SK-N-SH (cell line): ENCODE data around the gene DMKN. TPM values are rescaled to one million over a fixed set of nuclear protein-coding genes. Genes with fewer than 3 reads are reported as not detected.

Experiments used
- CTCF ChIA-PET: fragments of 300-600, 350-600 bp; formaldehyde crosslinking; extraction: SDS; loops from one replicate; lab custom pipeline; 2021; lab: Yijun Ruan, JAX
- POLR2A ChIA-PET: fragments of 350-600 bp; sonication (Branson Sonifier 250); formaldehyde crosslinking; extraction: SDS; loops from one replicate; lab custom pipeline; 2020; ENCODE audit warnings: antibody characterized with exemption, inconsistent platforms; lab: Yijun Ruan, JAX
- DNase-seq: peaks from one replicate; pipeline ENCODE4 v3.0.0; 2012
- H2AFZ ChIP-seq: fragments of 200-600 bp; sonication (generic); 2 replicates; pipeline ENCODE4 v1.8.1; 2016; ENCODE audit warnings: antibody characterized with exemption, mild to moderate bottlenecking, low read depth
- H3F3A ChIP-seq: fragments of 200-600 bp; sonication (generic); replicated peaks from 2 replicates; pipeline ENCODE3; 2016; ENCODE audit warnings: antibody characterized with exemption, mild to moderate bottlenecking; ENCODE audit not compliant: insufficient read depth
- H3K27ac ChIP-seq, 2 experiments: fragments of 200-500 bp in 1 of 2; fragments of 200-600 bp in 1 of 2; sonication (Bioruptor generic) in 1 of 2; sonication (generic), shearing (Covaris generic) in 1 of 2; 2 replicates each; pipeline versions ENCODE4 v1.5.1 to v1.6.1; 2014 to 2016; ENCODE audit warnings: low read depth in 2 of 2, inconsistent platforms in 1 of 2, low read length in 1 of 2, mild to moderate bottlenecking in 1 of 2, mixed read lengths in 1 of 2
- H3K27me3 ChIP-seq: fragments of 200-600 bp; sonication (generic), shearing (Covaris generic); 2 replicates; pipeline ENCODE4 v1.6.1; 2016; ENCODE audit warnings: mixed run types; ENCODE audit not compliant: insufficient read depth
- H3K36me3 ChIP-seq, 2 experiments: fragments of 200-500 bp in 1 of 2; fragments of 200-600 bp in 1 of 2; sonication (Bioruptor generic) in 1 of 2; sonication (generic) in 1 of 2; replicated peaks in 1 of 2; 2 replicates each; pipeline versions ENCODE3 to v1.5.1; 2014 to 2016; ENCODE audit warnings: low read length in 1 of 2, mild to moderate bottlenecking in 1 of 2; ENCODE audit not compliant: insufficient read depth in 2 of 2, control insufficient read depth in 1 of 2
- H3K4me1 ChIP-seq, 2 experiments: fragments of 200-500 bp in 1 of 2; fragments of 200-600 bp in 1 of 2; sonication (Bioruptor generic) in 1 of 2; sonication (generic), shearing (Covaris generic) in 1 of 2; 2 replicates each; pipeline versions ENCODE4 v1.5.1 to v1.6.1; 2014 to 2016; ENCODE audit warnings: low read depth in 1 of 2, low read length in 1 of 2, mixed run types in 1 of 2; ENCODE audit not compliant: insufficient read depth in 2 of 2, control insufficient read depth in 1 of 2
- H3K4me2 ChIP-seq: fragments of 200-600 bp; sonication (generic), shearing (Covaris generic); 2 replicates; pipeline ENCODE4 v1.6.1; 2017; ENCODE audit warnings: mixed run types
- H3K4me3 ChIP-seq, 2 experiments: fragments of 200-500 bp in 1 of 2; fragments of 200-600 bp in 1 of 2; sonication (Bioruptor generic) in 1 of 2; sonication (generic), shearing (Covaris generic) in 1 of 2; 2 replicates each; pipeline versions ENCODE4 v1.5.1 to v1.8.1; 2014 to 2016; ENCODE audit warnings: low read depth in 2 of 2, inconsistent platforms in 1 of 2, low read length in 1 of 2, mild to moderate bottlenecking in 1 of 2, mixed read lengths in 1 of 2, moderate library complexity in 1 of 2
- H3K79me2 ChIP-seq: fragments of 200-600 bp; sonication (generic); 2 replicates; pipeline ENCODE4 v1.8.1; 2017; ENCODE audit warnings: mild to moderate bottlenecking; ENCODE audit not compliant: insufficient read depth
- H3K9ac ChIP-seq: fragments of 200-600 bp; sonication (generic); 2 replicates; pipeline ENCODE4 v1.6.1; 2017; ENCODE audit warnings: mixed run types
- H3K9me2 ChIP-seq: fragments of 200-600 bp; sonication (generic); 2 replicates; pipeline ENCODE4 v1.6.1; 2017; ENCODE audit warnings: mixed run types
- H3K9me3 ChIP-seq: fragments of 200-600 bp; sonication (generic); 2 replicates; pipeline ENCODE4 v1.6.1; 2017; ENCODE audit warnings: mixed run types, mild to moderate bottlenecking, moderate library complexity
- H4K20me1 ChIP-seq: fragments of 200-600 bp; sonication (generic); 2 replicates; pipeline ENCODE4 v1.6.1; 2017; ENCODE audit warnings: mild to moderate bottlenecking, mixed run types; ENCODE audit not compliant: insufficient read depth
- CHD2 ChIP-seq: fragments of 150-350 bp; IDR thresholded peaks from 2 replicates; pipeline ENCODE4 v1.6.1; 2018; ENCODE audit warnings: low read length; ENCODE audit not compliant: partially characterized antibody
- CTCF ChIP-seq: fragments of 200-600 bp; sonication (generic); IDR thresholded peaks from 2 replicates; pipeline ENCODE4 v1.6.1; 2017; ENCODE audit warnings: antibody characterized with exemption, mild to moderate bottlenecking, moderate library complexity
- FOSL2 ChIP-seq: IDR thresholded peaks from 2 replicates; pipeline ENCODE4 v1.4.0; 2012; ENCODE audit warnings: low read depth, mild to moderate bottlenecking, moderate library complexity, borderline replicate concordance
- GATA2 ChIP-seq: sonication (generic); formaldehyde crosslinking; IDR thresholded peaks from 2 replicates; pipeline ENCODE4 v1.5.0; 2020; ENCODE audit warnings: mild to moderate bottlenecking, missing genetic modification reagents
- IRF3 ChIP-seq: fragments of 150-350 bp; IDR thresholded peaks from 2 replicates; pipeline ENCODE4 v1.6.1; 2016; ENCODE audit warnings: mild to moderate bottlenecking, low read depth, low read length
- NRF1 ChIP-seq: IDR thresholded peaks from 2 replicates; pipeline ENCODE4 v1.6.1; 2012; ENCODE audit warnings: low read depth, mild to moderate bottlenecking, low read length
- PBX3 ChIP-seq: IDR thresholded peaks from 2 replicates; pipeline ENCODE4; 2012
- POLR2AphosphoS5 ChIP-seq: IDR thresholded peaks from 2 replicates; pipeline ENCODE4 v1.6.1; 2012; ENCODE audit warnings: low read depth, low read length
- RCOR1 ChIP-seq: fragments of 150-350 bp; IDR thresholded peaks from 2 replicates; pipeline ENCODE4 v1.6.1; 2017; ENCODE audit warnings: antibody characterized with exemption, low read length
- RFX5 ChIP-seq: IDR thresholded peaks from 2 replicates; pipeline ENCODE4 v1.6.1; 2012; ENCODE audit warnings: mild to moderate bottlenecking, improper control_type of control experiment, low read length
- RXRA ChIP-seq: IDR thresholded peaks from 2 replicates; pipeline ENCODE4 v1.4.0; 2012; ENCODE audit warnings: low read depth, mild to moderate bottlenecking, borderline replicate concordance
- SIN3A ChIP-seq: IDR thresholded peaks from 2 replicates; pipeline ENCODE4 v1.6.1; 2012; ENCODE audit warnings: low read depth, mild to moderate bottlenecking, low read length, moderate library complexity, borderline replicate concordance
- TAF1 ChIP-seq: IDR thresholded peaks from 2 replicates; pipeline ENCODE4 v1.6.1; 2012; ENCODE audit warnings: low read depth, mild to moderate bottlenecking, low read length, moderate library complexity, borderline replicate concordance
- TCF12 ChIP-seq: IDR thresholded peaks from 2 replicates; pipeline ENCODE4 v1.4.0; 2012
- USF2 ChIP-seq: fragments of 150-350 bp; IDR thresholded peaks from 2 replicates; pipeline ENCODE4 v1.6.1; 2017; ENCODE audit warnings: antibody characterized with exemption, low read length, low read depth, borderline replicate concordance
- YY1 ChIP-seq: IDR thresholded peaks from 2 replicates; pipeline ENCODE4 v1.4.0; 2012; ENCODE audit warnings: low read depth, mild to moderate bottlenecking
- ZBTB33 ChIP-seq: IDR thresholded peaks from 2 replicates; pipeline ENCODE4 v1.4.0; 2012; ENCODE audit warnings: low read depth, borderline replicate concordance
- WGBS: methylation state at CpG from one replicate; pipeline ENCODE4 v1.1.6; 2017; ENCODE audit warnings: low lambda C conversion rate; 5-methylcytosine and 5-hydroxymethylcytosine counted together
- polyA plus RNA-seq, 3 experiments: library from polyadenylated mRNA; depleted of rRNA; stranded (reverse); fragments of >200 nt; gene quantifications; 2 replicates each; pipeline ENCODE4 v1.2.3, GENCODE V29; 2012

DMKN gene
- polyA plus RNA-seq, 1 of the 3 experiments (the other 2 are of a cell fraction): not detected

GRCh38 chr19:35514282-35514809 is 897 bp upstream of the DMKN start (continued):
- no peak for TF ChIP-seq FOSL2
- TF ChIP-seq RFX5: no peak
- TF ChIP-seq ZBTB33: no peak
- no peak for TF ChIP-seq IRF3
- no peak for TF ChIP-seq RXRA
- TF ChIP-seq, all 33 proteins: peak for 0

GRCh38 chr19:35512831-35513627 is 420 bp downstream of the DMKN start:
- ChIA-PET POLR2A (no interaction called here), CTCF (interaction anchor here (1.2 to 1.5 kb wide), 3 partner anchors 18 to 45 kb away, joined by 3 to 9 read pairs (median 4); no protein-coding TSS in a partner anchor)
- no peak overlapping the region for H3K27ac ChIP-seq
- H3K4me3 ChIP-seq: no peak overlapping the region
- no peaks in the 10 kb centered on the region for H4K20me1 ChIP-seq
- H3K9me3 ChIP-seq: no peaks in the 10 kb centered on the region
- no peak overlapping the region for H2AFZ ChIP-seq
- H3K27me3 ChIP-seq: peaks cover 56% of the 10 kb centered on the region
- TF ChIP-seq RCOR1 (no peak), SIN3A (no peak), RXRA (no peak), POLR2AphosphoS5 (no peak), NRF1 (no peak), TAF1 (no peak), CHD2 (no peak), ZBTB33 (no peak), TCF12 (no peak), CTCF (no peak), YY1 (no peak), GATA2 (no peak), PBX3 (no peak), USF2 (no peak)
- no peaks in the 10 kb centered on the region for H3K36me3 ChIP-seq
- WGBS: 17% methylated on average over 15 of the region's 15 CpGs
- DNase-seq: no peak
- no peaks in the 10 kb centered on the region for H3F3A ChIP-seq
- no peaks in the 10 kb centered on the region for H3K79me2 ChIP-seq
- no peak overlapping the region for H3K9ac ChIP-seq
- no peaks in the 10 kb centered on the region; a peak in 2 of 4 replicates for H3K4me1 ChIP-seq
- H3K4me2 ChIP-seq: no peak overlapping the region
- no peaks in the 10 kb centered on the region for H3K9me2 ChIP-seq
